SK-N-SH (cell line): ENCODE data around the gene AK2. TPM values are rescaled to one million over a fixed set of nuclear protein-coding genes. Genes with fewer than 3 reads are reported as not detected.

Experiments
- CTCF ChIA-PET: fragments of 300-600, 350-600 bp; formaldehyde crosslinking; extraction: SDS; loops from one replicate; lab custom pipeline; 2021; lab: Yijun Ruan, JAX
- POLR2A ChIA-PET: fragments of 350-600 bp; sonication (Branson Sonifier 250); formaldehyde crosslinking; extraction: SDS; loops from one replicate; lab custom pipeline; 2020; ENCODE audit warnings: antibody characterized with exemption, inconsistent platforms; lab: Yijun Ruan, JAX
- DNase-seq: peaks from one replicate; pipeline ENCODE4 v3.0.0; 2012
- H2AFZ ChIP-seq: fragments of 200-600 bp; sonication (generic); 2 replicates; pipeline ENCODE4 v1.8.1; 2016; ENCODE audit warnings: antibody characterized with exemption, mild to moderate bottlenecking, low read depth
- H3F3A ChIP-seq: fragments of 200-600 bp; sonication (generic); replicated peaks from 2 replicates; pipeline ENCODE3; 2016; ENCODE audit warnings: antibody characterized with exemption, mild to moderate bottlenecking; ENCODE audit not compliant: insufficient read depth
- H3K27ac ChIP-seq, 2 experiments: fragments of 200-500 bp in 1 of 2; fragments of 200-600 bp in 1 of 2; sonication (Bioruptor generic) in 1 of 2; sonication (generic), shearing (Covaris generic) in 1 of 2; 2 replicates each; pipeline versions ENCODE4 v1.5.1 to v1.6.1; 2014 to 2016; ENCODE audit warnings: low read depth in 2 of 2, inconsistent platforms in 1 of 2, low read length in 1 of 2, mild to moderate bottlenecking in 1 of 2, mixed read lengths in 1 of 2
- H3K27me3 ChIP-seq: fragments of 200-600 bp; sonication (generic), shearing (Covaris generic); 2 replicates; pipeline ENCODE4 v1.6.1; 2016; ENCODE audit warnings: mixed run types; ENCODE audit not compliant: insufficient read depth
- H3K36me3 ChIP-seq, 2 experiments: fragments of 200-500 bp in 1 of 2; fragments of 200-600 bp in 1 of 2; sonication (Bioruptor generic) in 1 of 2; sonication (generic) in 1 of 2; replicated peaks in 1 of 2; 2 replicates each; pipeline versions ENCODE3 to v1.5.1; 2014 to 2016; ENCODE audit warnings: low read length in 1 of 2, mild to moderate bottlenecking in 1 of 2; ENCODE audit not compliant: insufficient read depth in 2 of 2, control insufficient read depth in 1 of 2
- H3K4me1 ChIP-seq, 2 experiments: fragments of 200-500 bp in 1 of 2; fragments of 200-600 bp in 1 of 2; sonication (Bioruptor generic) in 1 of 2; sonication (generic), shearing (Covaris generic) in 1 of 2; 2 replicates each; pipeline versions ENCODE4 v1.5.1 to v1.6.1; 2014 to 2016; ENCODE audit warnings: low read depth in 1 of 2, low read length in 1 of 2, mixed run types in 1 of 2; ENCODE audit not compliant: insufficient read depth in 2 of 2, control insufficient read depth in 1 of 2
- H3K4me2 ChIP-seq: fragments of 200-600 bp; sonication (generic), shearing (Covaris generic); 2 replicates; pipeline ENCODE4 v1.6.1; 2017; ENCODE audit warnings: mixed run types
- H3K4me3 ChIP-seq, 2 experiments: fragments of 200-500 bp in 1 of 2; fragments of 200-600 bp in 1 of 2; sonication (Bioruptor generic) in 1 of 2; sonication (generic), shearing (Covaris generic) in 1 of 2; 2 replicates each; pipeline versions ENCODE4 v1.5.1 to v1.8.1; 2014 to 2016; ENCODE audit warnings: low read depth in 2 of 2, inconsistent platforms in 1 of 2, low read length in 1 of 2, mild to moderate bottlenecking in 1 of 2, mixed read lengths in 1 of 2, moderate library complexity in 1 of 2
- H3K79me2 ChIP-seq: fragments of 200-600 bp; sonication (generic); 2 replicates; pipeline ENCODE4 v1.8.1; 2017; ENCODE audit warnings: mild to moderate bottlenecking; ENCODE audit not compliant: insufficient read depth
- H3K9ac ChIP-seq: fragments of 200-600 bp; sonication (generic); 2 replicates; pipeline ENCODE4 v1.6.1; 2017; ENCODE audit warnings: mixed run types
- H3K9me2 ChIP-seq: fragments of 200-600 bp; sonication (generic); 2 replicates; pipeline ENCODE4 v1.6.1; 2017; ENCODE audit warnings: mixed run types
- H3K9me3 ChIP-seq: fragments of 200-600 bp; sonication (generic); 2 replicates; pipeline ENCODE4 v1.6.1; 2017; ENCODE audit warnings: mixed run types, mild to moderate bottlenecking, moderate library complexity
- H4K20me1 ChIP-seq: fragments of 200-600 bp; sonication (generic); 2 replicates; pipeline ENCODE4 v1.6.1; 2017; ENCODE audit warnings: mild to moderate bottlenecking, mixed run types; ENCODE audit not compliant: insufficient read depth
- CHD2 ChIP-seq: fragments of 150-350 bp; IDR thresholded peaks from 2 replicates; pipeline ENCODE4 v1.6.1; 2018; ENCODE audit warnings: low read length; ENCODE audit not compliant: partially characterized antibody
- ELF1 ChIP-seq: IDR thresholded peaks from 2 replicates; pipeline ENCODE4 v1.4.0; 2012
- EP300 ChIP-seq, 2 experiments: IDR thresholded peaks; 2 replicates each; pipeline versions ENCODE4 v1.4.0 to v1.6.1; 2012; ENCODE audit warnings: borderline replicate concordance in 1 of 2, low read depth in 1 of 2, low read length in 1 of 2
- EZH2phosphoT487 ChIP-seq: fragments of 200-600 bp; sonication (generic); IDR thresholded peaks from 2 replicates; pipeline ENCODE4 v1.6.1; 2017; ENCODE audit warnings: low read depth, mixed run types, mild to moderate bottlenecking, antibody characterized with exemption, moderate library complexity, borderline replicate concordance
- FOXM1 ChIP-seq: IDR thresholded peaks from 2 replicates; pipeline ENCODE4 v1.4.0; 2012; ENCODE audit warnings: low read depth, mild to moderate bottlenecking
- GABPA ChIP-seq: IDR thresholded peaks from 2 replicates; pipeline ENCODE4 v1.4.0; 2012; ENCODE audit warnings: low read depth, mild to moderate bottlenecking
- GATA2 ChIP-seq: sonication (generic); formaldehyde crosslinking; IDR thresholded peaks from 2 replicates; pipeline ENCODE4 v1.5.0; 2020; ENCODE audit warnings: mild to moderate bottlenecking, missing genetic modification reagents
- NFIC ChIP-seq: IDR thresholded peaks from 2 replicates; pipeline ENCODE4 v1.4.0; 2012; ENCODE audit warnings: borderline replicate concordance
- POLR2AphosphoS5 ChIP-seq: IDR thresholded peaks from 2 replicates; pipeline ENCODE4 v1.6.1; 2012; ENCODE audit warnings: low read depth, low read length
- RCOR1 ChIP-seq: fragments of 150-350 bp; IDR thresholded peaks from 2 replicates; pipeline ENCODE4 v1.6.1; 2017; ENCODE audit warnings: antibody characterized with exemption, low read length
- REST ChIP-seq: IDR thresholded peaks from 2 replicates; pipeline ENCODE4 v1.6.1; 2012; ENCODE audit warnings: mild to moderate bottlenecking, low read depth, low read length, moderate library complexity
- RXRA ChIP-seq: IDR thresholded peaks from 2 replicates; pipeline ENCODE4 v1.4.0; 2012; ENCODE audit warnings: low read depth, mild to moderate bottlenecking, borderline replicate concordance
- WGBS: methylation state at CpG from one replicate; pipeline ENCODE4 v1.1.6; 2017; ENCODE audit warnings: low lambda C conversion rate; 5-methylcytosine and 5-hydroxymethylcytosine counted together
- polyA plus RNA-seq, 3 experiments: library from polyadenylated mRNA; depleted of rRNA; stranded (reverse); fragments of >200 nt; gene quantifications; 2 replicates each; pipeline ENCODE4 v1.2.3, GENCODE V29; 2012
- TF ChIP-seq, protein P1 (sequence below): fragments of 150-350 bp; IDR thresholded peaks from 2 replicates; pipeline ENCODE4 v1.6.1; 2016; ENCODE audit warnings: mild to moderate bottlenecking, low read depth, low read length

The AK2 gene
- polyA plus RNA-seq, 1 of the 3 experiments (the other 2 are of a cell fraction) = 191 TPM

- TF ChIP-seq EZH2phosphoT487 (no peak), GATA2 (CRISPR knock-in tag) (no peak), EP300 (IDR thresholded peaks at IDR 0.05; ENCODE audit: borderline replicate concordance in 1 of 2, low read depth in 1 of 2, low read length in 1 of 2) (no peak), RXRA (no peak)
Observed at GRCh38 chr1:32980080-32980479, 56.6 kb downstream of the AK2 start (continued).

DNA sequence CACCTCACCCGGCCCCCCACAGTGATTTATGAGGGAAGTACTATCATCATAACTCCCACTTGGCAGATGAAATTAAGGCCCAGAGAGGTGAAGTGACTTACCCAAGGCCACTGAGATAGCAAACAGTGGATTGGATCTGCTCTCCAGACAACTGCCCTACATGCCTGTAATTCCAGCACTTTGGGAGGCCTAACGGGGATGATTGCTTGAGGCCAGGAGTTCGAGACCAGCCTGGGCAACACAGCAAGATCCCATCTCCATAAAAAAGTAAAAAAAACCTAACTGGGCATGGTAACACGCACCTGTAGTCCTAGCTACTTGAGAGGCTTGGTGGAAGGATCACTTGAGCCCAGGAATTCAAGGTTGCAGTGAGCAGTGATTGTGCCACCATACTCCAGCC lies 57.8 kb downstream of the AK2 start:
- Histone ChIP-seq H3K27ac (no peak overlapping the region), H3K36me3 (no peaks in the 10 kb centered on the region), H3K27me3 (no peaks in the 10 kb centered on the region), H3K9ac (no peak overlapping the region), H3F3A (peaks cover 5% of the 10 kb centered on the region), H3K79me2 (no peaks in the 10 kb centered on the region), H3K9me2 (no peaks in the 10 kb centered on the region), H2AFZ (no peak overlapping the region), H3K4me1 (peaks cover 0 to 12% of the 10 kb centered on the region in 2 experiments; a peak in 3 of 4 replicates), H3K4me3 (no peak overlapping the region), H3K9me3 (no peaks in the 10 kb centered on the region), H3K4me2 (no peak overlapping the region), H4K20me1 (no peaks in the 10 kb centered on the region)
- POLR2A ChIA-PET = no interaction called here
- no peak for DNase-seq
- CTCF ChIA-PET = no interaction called here
- no peak for TF ChIP-seq GABPA
- no peak for TF ChIP-seq REST
- no peak for TF ChIP-seq RCOR1
- TF ChIP-seq, protein P1, sequence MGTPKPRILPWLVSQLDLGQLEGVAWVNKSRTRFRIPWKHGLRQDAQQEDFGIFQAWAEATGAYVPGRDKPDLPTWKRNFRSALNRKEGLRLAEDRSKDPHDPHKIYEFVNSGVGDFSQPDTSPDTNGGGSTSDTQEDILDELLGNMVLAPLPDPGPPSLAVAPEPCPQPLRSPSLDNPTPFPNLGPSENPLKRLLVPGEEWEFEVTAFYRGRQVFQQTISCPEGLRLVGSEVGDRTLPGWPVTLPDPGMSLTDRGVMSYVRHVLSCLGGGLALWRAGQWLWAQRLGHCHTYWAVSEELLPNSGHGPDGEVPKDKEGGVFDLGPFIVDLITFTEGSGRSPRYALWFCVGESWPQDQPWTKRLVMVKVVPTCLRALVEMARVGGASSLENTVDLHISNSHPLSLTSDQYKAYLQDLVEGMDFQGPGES = no peak
- TF ChIP-seq NFIC = no peak
- no peak for TF ChIP-seq FOXM1
- no peak for TF ChIP-seq CHD2
- no peak for TF ChIP-seq ELF1
- TF ChIP-seq GATA2 (CRISPR knock-in tag) = no peak
- TF ChIP-seq RXRA = no peak
- no peak for TF ChIP-seq POLR2AphosphoS5
- 68% methylated on average over 4 of the region's 4 CpGs for WGBS
